Pons (tissue), 1 donor: ENCODE measurements around the gene ANKH.

ENCODE experiments used
- DNase-seq: peaks from one replicate; pipeline ENCODE4 v3.0.0-alpha.2; 2016; ENCODE audit warnings: low spot score

The ANKH gene

GRCh38 chr5:14713476-14714390 is 157.8 kb downstream of the ANKH start:
- DNase-seq: no peak

- no peak for DNase-seq
Measured at GRCh38 chr5:14712666-14713065, 158.9 kb downstream of the ANKH start.

- no peak for DNase-seq
Measured at GRCh38 chr5:14712131-14712530, 159.4 kb downstream of the ANKH start.

GRCh38 chr5:14710313-14710994 is 161.1 kb downstream of the ANKH start:
- DNase-seq: no peak

GRCh38 chr5:14708551-14708950 is 163.0 kb downstream of the ANKH start:
- DNase-seq: no peak

GRCh38 chr5:14707811-14708390 is 163.7 kb downstream of the ANKH start:
- peak; percentile 52 for DNase-seq

GRCh38 chr5:14706615-14707021 is 165.0 kb downstream of the ANKH start:
- DNase-seq: peak; percentile 41

- no peak for DNase-seq
Measured at GRCh38 chr5:14705556-14705955, 166.0 kb downstream of the ANKH start.

- DNase-seq: no peak
Measured at GRCh38 chr5:14702238-14702839, 169.2 kb downstream of the ANKH start.

- no peak for DNase-seq
Measured at GRCh38 chr5:14701556-14701955, 170.0 kb downstream of the ANKH start.

- DNase-seq: no peak
Measured at GRCh38 chr5:14700478-14701436, 170.8 kb downstream of the ANKH start.

- no peak for DNase-seq
Measured at GRCh38 chr5:14699807-14700400, 171.7 kb downstream of the ANKH start.

GRCh38 chr5:14699159-14699558 is 172.4 kb downstream of the ANKH start:
- no peak for DNase-seq

- DNase-seq: no peak
Measured at GRCh38 chr5:14698495-14698894, 173.1 kb downstream of the ANKH start.

- no peak for DNase-seq
Measured at GRCh38 chr5:14696851-14697250, 174.7 kb downstream of the ANKH start.

GRCh38 chr5:14696057-14696456 is 175.5 kb downstream of the ANKH start:
- no peak for DNase-seq

GRCh38 chr5:14695152-14695551 is 176.4 kb downstream of the ANKH start:
- DNase-seq: no peak

GRCh38 chr5:14693070-14693469 is 178.5 kb downstream of the ANKH start:
- DNase-seq: no peak

- DNase-seq: no peak
Measured at GRCh38 chr5:14687023-14687665, 184.4 kb downstream of the ANKH start.

- DNase-seq: no peak
Measured at GRCh38 chr5:14686517-14686916, 185.1 kb downstream of the ANKH start.
